ENCODE results near the gene PI4K2A.

GRCh38 chr10:97682042-97682441, 41.6 kb downstream of the PI4K2A start:
- TF ChIP-seq, protein P1, sequence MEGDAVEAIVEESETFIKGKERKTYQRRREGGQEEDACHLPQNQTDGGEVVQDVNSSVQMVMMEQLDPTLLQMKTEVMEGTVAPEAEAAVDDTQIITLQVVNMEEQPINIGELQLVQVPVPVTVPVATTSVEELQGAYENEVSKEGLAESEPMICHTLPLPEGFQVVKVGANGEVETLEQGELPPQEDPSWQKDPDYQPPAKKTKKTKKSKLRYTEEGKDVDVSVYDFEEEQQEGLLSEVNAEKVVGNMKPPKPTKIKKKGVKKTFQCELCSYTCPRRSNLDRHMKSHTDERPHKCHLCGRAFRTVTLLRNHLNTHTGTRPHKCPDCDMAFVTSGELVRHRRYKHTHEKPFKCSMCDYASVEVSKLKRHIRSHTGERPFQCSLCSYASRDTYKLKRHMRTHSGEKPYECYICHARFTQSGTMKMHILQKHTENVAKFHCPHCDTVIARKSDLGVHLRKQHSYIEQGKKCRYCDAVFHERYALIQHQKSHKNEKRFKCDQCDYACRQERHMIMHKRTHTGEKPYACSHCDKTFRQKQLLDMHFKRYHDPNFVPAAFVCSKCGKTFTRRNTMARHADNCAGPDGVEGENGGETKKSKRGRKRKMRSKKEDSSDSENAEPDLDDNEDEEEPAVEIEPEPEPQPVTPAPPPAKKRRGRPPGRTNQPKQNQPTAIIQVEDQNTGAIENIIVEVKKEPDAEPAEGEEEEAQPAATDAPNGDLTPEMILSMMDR (IDR thresholded peaks at IDR 0.05), result no peak
- TF ChIP-seq EZH2phosphoT487 (IDR thresholded peaks at IDR 0.05), result no peak

All from neural progenitor cell (in vitro differentiated cells).